GM12878 (cell line): ENCODE measurements around the gene SIL1. TPM values are rescaled to one million over a fixed set of nuclear protein-coding genes. Genes with fewer than 3 reads are reported as not detected.

Source experiments
- ATAC-seq: fragments of 200-7000 bp; cut with Tn5 transposase; 3 replicates; pipeline ENCODE4 v1.9.1; 2020; ENCODE audit warnings: mild to moderate bottlenecking, moderate library complexity
- BruUV-seq: library from RNA; stranded (reverse); fragments of 400-500 nt; replicated peaks from 2 replicates; lab custom pipeline; 2021; lab: Mats Ljungman, UMichigan
- CTCF ChIA-PET: fragments of 300-600 bp; sonication (Branson Sonifier 250); formaldehyde crosslinking; extraction: SDS; loops from one replicate; lab custom pipeline; 2021; ENCODE audit warnings: inconsistent platforms; lab: Yijun Ruan, JAX
- POLR2A ChIA-PET: fragments of 350-600 bp; formaldehyde crosslinking; extraction: SDS; loops from one replicate; lab custom pipeline; 2021; ENCODE audit warnings: inconsistent platforms; lab: Charles Lee
- RAD21 ChIA-PET: fragments of 300-600 bp; sonication (Branson Sonifier 250); formaldehyde crosslinking; loops from one replicate; lab custom pipeline; 2023; ENCODE audit warnings: antibody characterized with exemption; ENCODE audit not compliant: unreplicated experiment; lab: Charles Lee
- SMC1A ChIA-PET: fragments of 300-600 bp; sonication (Branson Sonifier 250); formaldehyde crosslinking; loops from one replicate; lab custom pipeline; 2023; ENCODE audit not compliant: unreplicated experiment, uncharacterized antibody; lab: Charles Lee
- DNase-seq: peaks from one replicate; pipeline ENCODE4 v3.0.0-alpha.2; 2011; ENCODE audit warnings: low read depth, low spot score
- FAIRE-seq: peaks from 3 replicates; lab custom pipeline; 2011; peaks lifted over from hg19 to GRCh38; lab: Jason Lieb, UNC
- H2AFZ ChIP-seq: 2 replicates; pipeline ENCODE4 v1.6.0; 2011; ENCODE audit warnings: low read depth, low read length, control low read depth; ENCODE audit not compliant: control insufficient read depth
- H3K27ac ChIP-seq: 2 replicates; pipeline ENCODE4 v1.5.1; 2011; ENCODE audit warnings: control low read depth; ENCODE audit not compliant: control insufficient read depth, insufficient read depth
- H3K27me3 ChIP-seq, 2 experiments: replicated peaks in 1 of 2; 2 replicates each; pipeline versions ENCODE4 v1.6.0 to v1.6.1; 2011; ENCODE audit warnings: low read length in 1 of 2; ENCODE audit not compliant: control insufficient read depth in 2 of 2, insufficient read depth in 2 of 2
- H3K36me3 ChIP-seq, 2 experiments: 2 replicates each; pipeline ENCODE4 v1.5.1; 2011; ENCODE audit warnings: low read length in 1 of 2; ENCODE audit not compliant: control insufficient read depth in 2 of 2, insufficient read depth in 2 of 2
- H3K4me1 ChIP-seq: 2 replicates; pipeline ENCODE4 v1.6.1; 2011; ENCODE audit warnings: mild to moderate bottlenecking, low read length, moderate library complexity, mixed read lengths; ENCODE audit not compliant: control insufficient read depth, insufficient read depth
- H3K4me2 ChIP-seq: 2 replicates; pipeline ENCODE4 v1.6.0; 2011; ENCODE audit warnings: control low read depth; ENCODE audit not compliant: control insufficient read depth, insufficient read depth
- H3K4me3 ChIP-seq: fragments of 200-600 bp; sonication (generic); 2 replicates; pipeline ENCODE4 v1.5.1; 2016
- H3K79me2 ChIP-seq: 2 replicates; pipeline ENCODE4 v1.6.0; 2011; ENCODE audit warnings: low read length; ENCODE audit not compliant: control insufficient read depth, insufficient read depth
- H3K9ac ChIP-seq: 2 replicates; pipeline ENCODE4 v1.8.0; 2011; ENCODE audit warnings: low read length, control low read depth, mixed read lengths; ENCODE audit not compliant: control insufficient read depth, insufficient read depth
- H3K9me3 ChIP-seq: replicated peaks from 3 replicates; pipeline ENCODE4 v1.5.1; 2011; ENCODE audit warnings: mild to moderate bottlenecking, low read length; ENCODE audit not compliant: control insufficient read depth, insufficient read depth
- H4K20me1 ChIP-seq: 2 replicates; pipeline ENCODE4 v1.6.0; 2011; ENCODE audit not compliant: control insufficient read depth, insufficient read depth
- EZH2 ChIP-seq: IDR thresholded peaks from 2 replicates; pipeline ENCODE4 v1.6.1; 2012; ENCODE audit warnings: low read depth, mild to moderate bottlenecking, control low read depth, inconsistent platforms, low read length, borderline replicate concordance; ENCODE audit not compliant: control insufficient read depth
- FOXK2 ChIP-seq: fragments of 450-650 bp; IDR thresholded peaks from 2 replicates; pipeline ENCODE4 v1.6.1; 2017; ENCODE audit warnings: mild to moderate bottlenecking, moderate library complexity
- HDGF ChIP-seq: fragments of 450-650 bp; IDR thresholded peaks from 2 replicates; pipeline ENCODE4 v1.6.1; 2016; ENCODE audit warnings: antibody characterized with exemption
- MEF2A ChIP-seq: IDR thresholded peaks from 2 replicates; pipeline ENCODE4 v1.6.1; 2011; ENCODE audit warnings: low read depth, mild to moderate bottlenecking, low read length, moderate library complexity; ENCODE audit not compliant: insufficient read depth
- NFXL1 ChIP-seq: fragments of 450-650 bp; IDR thresholded peaks from 2 replicates; pipeline ENCODE4 v1.6.1; 2017; ENCODE audit warnings: antibody characterized with exemption, mild to moderate bottlenecking, borderline replicate concordance
- NFYA ChIP-seq: IDR thresholded peaks from 2 replicates; pipeline ENCODE4 v1.6.1; 2011; ENCODE audit warnings: low read depth, mild to moderate bottlenecking, low read length, improper control_type of control experiment, borderline replicate concordance
- PAX5 ChIP-seq: IDR thresholded peaks from 2 replicates; pipeline ENCODE4 v1.6.1; 2011; ENCODE audit warnings: low read depth, low read length, borderline replicate concordance
- RAD21 ChIP-seq: IDR thresholded peaks from 2 replicates; pipeline ENCODE4 v1.6.1; 2011; ENCODE audit warnings: mild to moderate bottlenecking, low read depth, low read length, moderate library complexity; ENCODE audit not compliant: insufficient read depth
- RAD51 ChIP-seq: fragments of 450-650 bp; IDR thresholded peaks from 2 replicates; pipeline ENCODE4 v1.6.1; 2016; ENCODE audit warnings: moderate library complexity, mild to moderate bottlenecking, inconsistent platforms
- SMAD5 ChIP-seq: IDR thresholded peaks from 2 replicates; pipeline ENCODE4 v1.6.1; 2016; ENCODE audit warnings: antibody characterized with exemption, low read depth
- TCF3 ChIP-seq: IDR thresholded peaks from 2 replicates; pipeline ENCODE4 v1.6.1; 2012; ENCODE audit warnings: low read depth, mild to moderate bottlenecking, low read length, borderline replicate concordance; ENCODE audit not compliant: insufficient read depth
- WGBS: methylation state at CpG from one replicate; pipeline ENCODE4 v1.1.6; 2016; ENCODE audit warnings: low lambda C conversion rate; ENCODE audit not compliant: insufficient replicate concordance, insufficient coverage; ENCODE audit errors: missing lambda C conversion rate; 5-methylcytosine and 5-hydroxymethylcytosine counted together
- in situ Hi-C: fragments of 300-500 bp; cut with MboI; formaldehyde crosslinking; loops from 9 replicates; pipeline ENCODE4 v1.14.3; 2018; ENCODE audit warnings: mixed read lengths
- intact Hi-C: fragments of 100-400 bp; cut with micrococcal nuclease; formaldehyde crosslinking; loops from one replicate; pipeline ENCODE4 v1.14.2; 2022; ENCODE audit not compliant: unreplicated experiment
- polyA plus RNA-seq, 11 experiments: library from polyadenylated mRNA; depleted of rRNA in 4 of 11; unstranded in 6 of 11; stranded (reverse) in 5 of 11; fragments of >200 nt; fragmentation: Nextera tagmentation in 4 of 11; fragmentation: Illumina TruSeq in 1 of 11; extraction: Ambion mirVana in 4 of 11; extraction: Trizol in 1 of 11; gene quantifications; 1 replicate in 1 of 11; 2 replicates in 10 of 11; pipeline versions ENCODE4 v1.2.1 to v1.2.3, GENCODE V29; 2011 to 2016; ENCODE audit warnings: inconsistent platforms in 2 of 11, missing spikeins in 2 of 11, low read depth in 1 of 11
- total RNA-seq, 4 experiments: library from RNA; depleted of rRNA in 3 of 4; stranded (reverse); fragments of >200 nt in 3 of 4; fragmentation: Illumina TruSeq in 1 of 4; extraction: Trizol in 1 of 4; gene quantifications; 2 replicates each; pipeline versions ENCODE4 v1.2.1 to v1.2.3, GENCODE V29; 2013 to 2021
- TF ChIP-seq, protein P1 (sequence below): fragments of 150-350 bp; IDR thresholded peaks from 2 replicates; pipeline ENCODE4 v1.6.1; 2016; ENCODE audit warnings: low read depth, low read length
- TF ChIP-seq, protein P2 (sequence below): fragments of 450-650 bp; IDR thresholded peaks from 2 replicates; pipeline ENCODE4 v1.6.1; 2017; ENCODE audit warnings: borderline replicate concordance
- TF ChIP-seq, protein P3 (sequence below): IDR thresholded peaks from 2 replicates; pipeline ENCODE4 v1.6.1; 2012; ENCODE audit warnings: low read depth, low read length, improper control_type of control experiment
- TF ChIP-seq, protein P4 (sequence below): IDR thresholded peaks from 2 replicates; pipeline ENCODE4 v1.6.1; 2011; ENCODE audit warnings: low read depth, mild to moderate bottlenecking, low read length, moderate library complexity, borderline replicate concordance; ENCODE audit errors: extremely low read depth

SIL1 gene
- total and polyA plus RNA-seq, 10 of the 15 experiments (the other 5 are each of a cell fraction or from before 2014, with no cell fraction given), result 4.1 to 49.8 (median 29.4) TPM

DNA sequence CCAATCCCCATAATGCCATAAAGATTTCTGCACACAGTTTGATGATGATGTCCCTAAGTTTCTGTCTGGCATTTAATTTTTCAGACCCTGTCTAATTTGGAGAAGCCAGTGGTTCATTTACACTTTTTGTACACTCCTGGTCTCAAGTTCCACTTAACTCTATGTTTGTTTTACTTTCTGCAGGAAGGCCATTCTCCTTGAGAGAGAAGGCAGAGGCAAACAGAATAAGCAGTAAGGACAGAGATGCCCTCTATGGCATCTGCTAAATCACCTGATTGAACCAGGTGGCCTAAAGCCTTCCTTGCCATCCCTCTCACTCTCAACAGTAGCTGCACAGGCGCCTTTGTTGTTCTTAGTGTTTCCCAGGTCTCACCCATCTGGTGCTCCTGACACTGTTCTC is 236.9 kb downstream of the SIL1 start:
- ATAC-seq (no peak), FAIRE-seq (no peak), DNase-seq (no peak)
- no peak overlapping the region for H2AFZ ChIP-seq
- CTCF ChIA-PET, result no interaction called here
- no peak overlapping the region for H3K4me2 ChIP-seq
- no TSS peak for BruUV-seq
- no peaks in the 10 kb centered on the region for H4K20me1 ChIP-seq
- no peak overlapping the region for H3K9ac ChIP-seq
- H3K9me3 ChIP-seq, result no peaks in the 10 kb centered on the region
- no peak overlapping the region for H3K27ac ChIP-seq
- POLR2A ChIA-PET, result interaction anchor here (0.7 kb wide), 1 partner anchor 115 kb away, joined by 4 read pairs; no protein-coding TSS in a partner anchor
- peaks cover 0 to 10% of the 10 kb centered on the region in 2 experiments; a peak in 1 of 4 replicates for H3K36me3 ChIP-seq
- RAD21 ChIA-PET, result interaction anchor here (0.7 to 0.8 kb wide), 2 partner anchors 8 to 302 kb away, joined by 3 read pairs; no protein-coding TSS in a partner anchor
- H3K4me1 ChIP-seq, result no peaks in the 10 kb centered on the region
- H3K79me2 ChIP-seq, result no peaks in the 10 kb centered on the region
- no peaks in the 10 kb centered on the region for H3K27me3 ChIP-seq
- in situ Hi-C loops, result no loop called here
- WGBS, result 80% methylated on average over 1 of the region's 1 CpG
- intact Hi-C loops, result no loop called here
- no peak overlapping the region for H3K4me3 ChIP-seq
- SMC1A ChIA-PET, result interaction anchor here (0.6 to 1.9 kb wide), 2 partner anchors 16 to 68 kb away, joined by 3 to 12 read pairs; no protein-coding TSS in a partner anchor
- no peak for TF ChIP-seq RAD21
- no peak for TF ChIP-seq HDGF
- TF ChIP-seq, protein P1, sequence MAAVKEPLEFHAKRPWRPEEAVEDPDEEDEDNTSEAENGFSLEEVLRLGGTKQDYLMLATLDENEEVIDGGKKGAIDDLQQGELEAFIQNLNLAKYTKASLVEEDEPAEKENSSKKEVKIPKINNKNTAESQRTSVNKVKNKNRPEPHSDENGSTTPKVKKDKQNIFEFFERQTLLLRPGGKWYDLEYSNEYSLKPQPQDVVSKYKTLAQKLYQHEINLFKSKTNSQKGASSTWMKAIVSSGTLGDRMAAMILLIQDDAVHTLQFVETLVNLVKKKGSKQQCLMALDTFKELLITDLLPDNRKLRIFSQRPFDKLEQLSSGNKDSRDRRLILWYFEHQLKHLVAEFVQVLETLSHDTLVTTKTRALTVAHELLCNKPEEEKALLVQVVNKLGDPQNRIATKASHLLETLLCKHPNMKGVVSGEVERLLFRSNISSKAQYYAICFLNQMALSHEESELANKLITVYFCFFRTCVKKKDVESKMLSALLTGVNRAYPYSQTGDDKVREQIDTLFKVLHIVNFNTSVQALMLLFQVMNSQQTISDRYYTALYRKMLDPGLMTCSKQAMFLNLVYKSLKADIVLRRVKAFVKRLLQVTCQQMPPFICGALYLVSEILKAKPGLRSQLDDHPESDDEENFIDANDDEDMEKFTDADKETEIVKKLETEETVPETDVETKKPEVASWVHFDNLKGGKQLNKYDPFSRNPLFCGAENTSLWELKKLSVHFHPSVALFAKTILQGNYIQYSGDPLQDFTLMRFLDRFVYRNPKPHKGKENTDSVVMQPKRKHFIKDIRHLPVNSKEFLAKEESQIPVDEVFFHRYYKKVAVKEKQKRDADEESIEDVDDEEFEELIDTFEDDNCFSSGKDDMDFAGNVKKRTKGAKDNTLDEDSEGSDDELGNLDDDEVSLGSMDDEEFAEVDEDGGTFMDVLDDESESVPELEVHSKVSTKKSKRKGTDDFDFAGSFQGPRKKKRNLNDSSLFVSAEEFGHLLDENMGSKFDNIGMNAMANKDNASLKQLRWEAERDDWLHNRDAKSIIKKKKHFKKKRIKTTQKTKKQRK, result no peak
- TF ChIP-seq, protein P2, sequence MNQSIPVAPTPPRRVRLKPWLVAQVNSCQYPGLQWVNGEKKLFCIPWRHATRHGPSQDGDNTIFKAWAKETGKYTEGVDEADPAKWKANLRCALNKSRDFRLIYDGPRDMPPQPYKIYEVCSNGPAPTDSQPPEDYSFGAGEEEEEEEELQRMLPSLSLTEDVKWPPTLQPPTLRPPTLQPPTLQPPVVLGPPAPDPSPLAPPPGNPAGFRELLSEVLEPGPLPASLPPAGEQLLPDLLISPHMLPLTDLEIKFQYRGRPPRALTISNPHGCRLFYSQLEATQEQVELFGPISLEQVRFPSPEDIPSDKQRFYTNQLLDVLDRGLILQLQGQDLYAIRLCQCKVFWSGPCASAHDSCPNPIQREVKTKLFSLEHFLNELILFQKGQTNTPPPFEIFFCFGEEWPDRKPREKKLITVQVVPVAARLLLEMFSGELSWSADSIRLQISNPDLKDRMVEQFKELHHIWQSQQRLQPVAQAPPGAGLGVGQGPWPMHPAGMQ, result no peak
- TF ChIP-seq NFYA, result no peak
- TF ChIP-seq PAX5, result no peak
- TF ChIP-seq EZH2, result no peak
- no peak for TF ChIP-seq RAD51
- TF ChIP-seq FOXK2, result no peak
- no peak for TF ChIP-seq MEF2A
- no peak for TF ChIP-seq TCF3
- TF ChIP-seq NFXL1, result no peak
- TF ChIP-seq SMAD5, result no peak
- TF ChIP-seq, protein P3, sequence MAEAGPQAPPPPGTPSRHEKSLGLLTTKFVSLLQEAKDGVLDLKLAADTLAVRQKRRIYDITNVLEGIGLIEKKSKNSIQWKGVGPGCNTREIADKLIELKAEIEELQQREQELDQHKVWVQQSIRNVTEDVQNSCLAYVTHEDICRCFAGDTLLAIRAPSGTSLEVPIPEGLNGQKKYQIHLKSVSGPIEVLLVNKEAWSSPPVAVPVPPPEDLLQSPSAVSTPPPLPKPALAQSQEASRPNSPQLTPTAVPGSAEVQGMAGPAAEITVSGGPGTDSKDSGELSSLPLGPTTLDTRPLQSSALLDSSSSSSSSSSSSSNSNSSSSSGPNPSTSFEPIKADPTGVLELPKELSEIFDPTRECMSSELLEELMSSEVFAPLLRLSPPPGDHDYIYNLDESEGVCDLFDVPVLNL, result no peak
- TF ChIP-seq, protein P4, sequence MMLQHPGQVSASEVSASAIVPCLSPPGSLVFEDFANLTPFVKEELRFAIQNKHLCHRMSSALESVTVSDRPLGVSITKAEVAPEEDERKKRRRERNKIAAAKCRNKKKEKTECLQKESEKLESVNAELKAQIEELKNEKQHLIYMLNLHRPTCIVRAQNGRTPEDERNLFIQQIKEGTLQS, result no peak
